ENCODE results near the gene PYCARD.

DNA sequence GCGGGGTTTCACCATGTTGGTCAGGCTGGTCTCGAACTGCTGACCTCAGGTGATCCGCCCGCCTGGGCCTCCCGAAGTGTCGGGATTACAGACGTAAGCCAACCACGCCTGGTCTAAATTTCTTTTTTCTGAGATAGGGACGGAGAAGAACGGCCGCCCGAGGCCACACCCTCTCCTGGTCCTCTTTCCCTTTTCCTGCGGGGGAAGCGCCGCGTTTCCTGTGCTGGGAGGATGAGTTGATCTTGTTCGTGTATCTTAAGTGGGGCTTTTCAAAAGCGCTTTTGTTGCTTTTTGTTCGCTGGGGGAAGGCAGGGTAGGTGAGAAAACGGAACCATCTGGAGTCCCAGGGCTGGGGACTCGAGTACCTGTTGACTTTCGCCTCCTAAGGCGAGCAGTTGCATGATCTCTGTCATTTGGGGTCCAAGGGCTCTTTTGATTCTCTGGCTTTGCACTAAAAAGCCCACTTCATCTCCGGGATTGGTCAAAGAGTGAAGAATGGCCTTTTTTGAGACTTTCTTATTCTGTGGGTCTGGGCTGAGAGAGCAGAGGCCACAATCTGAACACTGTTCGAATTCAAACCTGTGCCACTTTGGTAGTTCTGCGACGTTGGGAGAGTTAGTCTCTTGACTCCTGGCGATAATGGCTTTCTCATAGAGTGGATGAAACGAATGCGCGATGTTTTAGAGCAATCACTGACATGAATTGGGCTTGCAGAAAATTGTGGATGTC lies 21.3 kb downstream of the PYCARD start:
- TF ChIP-seq, protein P1, sequence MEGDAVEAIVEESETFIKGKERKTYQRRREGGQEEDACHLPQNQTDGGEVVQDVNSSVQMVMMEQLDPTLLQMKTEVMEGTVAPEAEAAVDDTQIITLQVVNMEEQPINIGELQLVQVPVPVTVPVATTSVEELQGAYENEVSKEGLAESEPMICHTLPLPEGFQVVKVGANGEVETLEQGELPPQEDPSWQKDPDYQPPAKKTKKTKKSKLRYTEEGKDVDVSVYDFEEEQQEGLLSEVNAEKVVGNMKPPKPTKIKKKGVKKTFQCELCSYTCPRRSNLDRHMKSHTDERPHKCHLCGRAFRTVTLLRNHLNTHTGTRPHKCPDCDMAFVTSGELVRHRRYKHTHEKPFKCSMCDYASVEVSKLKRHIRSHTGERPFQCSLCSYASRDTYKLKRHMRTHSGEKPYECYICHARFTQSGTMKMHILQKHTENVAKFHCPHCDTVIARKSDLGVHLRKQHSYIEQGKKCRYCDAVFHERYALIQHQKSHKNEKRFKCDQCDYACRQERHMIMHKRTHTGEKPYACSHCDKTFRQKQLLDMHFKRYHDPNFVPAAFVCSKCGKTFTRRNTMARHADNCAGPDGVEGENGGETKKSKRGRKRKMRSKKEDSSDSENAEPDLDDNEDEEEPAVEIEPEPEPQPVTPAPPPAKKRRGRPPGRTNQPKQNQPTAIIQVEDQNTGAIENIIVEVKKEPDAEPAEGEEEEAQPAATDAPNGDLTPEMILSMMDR (IDR thresholded peaks at IDR 0.05) = no peak
- TF ChIP-seq POLR2A (IDR thresholded peaks at IDR 0.05) = no peak

Data from transverse colon (tissue), 3 donors.